Lower lobe of right lung (tissue), 2 donors: ENCODE data around the gene KDM2A. TPM values are rescaled to one million over a fixed set of nuclear protein-coding genes. Genes with fewer than 3 reads are reported as not detected.
"Not testable (repeated sequence)": the region's sequence is repeated elsewhere in the genome, so short reads cannot be mapped to it uniquely, and the experiment has no call there.

Experiments used
- ATAC-seq, 2 donors: fragments of 200-7000 bp; cut with Tn5 transposase; one replicate each; pipeline ENCODE4 v1.9.1; 2020 to 2022; ENCODE audit warnings: mild to moderate bottlenecking in 2 of 2, moderate library complexity in 2 of 2
- DNase-seq: peaks from one replicate; pipeline ENCODE4 v3.0.0-alpha.2; 2020
- H3K27ac ChIP-seq: fragments of 200-600 bp; one replicate; pipeline ENCODE4 v1.8.0; 2022
- H3K27me3 ChIP-seq: fragments of 200-600 bp; one replicate; pipeline ENCODE4 v1.8.0; 2022; ENCODE audit warnings: low read depth
- H3K36me3 ChIP-seq: fragments of 200-600 bp; one replicate; pipeline ENCODE4 v1.8.0; 2022; ENCODE audit warnings: mild to moderate bottlenecking
- H3K4me1 ChIP-seq: fragments of 200-600 bp; one replicate; pipeline ENCODE4 v1.8.0; 2022
- H3K4me3 ChIP-seq: fragments of 200-600 bp; one replicate; pipeline ENCODE4 v1.8.0; 2022; ENCODE audit warnings: mild to moderate bottlenecking
- H3K9me3 ChIP-seq: fragments of 200-600 bp; one replicate; pipeline ENCODE4 v1.8.0; 2022
- intact Hi-C: fragments of 100-400 bp; cut with DNase I; formaldehyde crosslinking; loops from one replicate; pipeline ENCODE4 v1.11.0; 2022
- total RNA-seq: library from RNA; stranded (reverse); fragmentation: NEBNext Ultra II Directional; extraction: Animal tissue kit (Norgen Biotek cat#: 25700); gene quantifications from one replicate; pipeline ENCODE4 v1.2.1, GENCODE V29; 2021
- TF ChIP-seq, protein P1 (sequence below): fragments of 200-600 bp; IDR thresholded peaks from one replicate; pipeline ENCODE4 v1.8.0; 2022; ENCODE audit warnings: antibody characterized with exemption, mild to moderate bottlenecking
- donor health status: DM: no; HTN: yes; CAD: no; lungs with severe emphysema.

The KDM2A gene
- total RNA-seq, 1 donor from 2014 or later = 80.5 TPM

GRCh38 chr11:67202028-67202427, 83.0 kb downstream of the KDM2A start:
- TF ChIP-seq, protein P1, sequence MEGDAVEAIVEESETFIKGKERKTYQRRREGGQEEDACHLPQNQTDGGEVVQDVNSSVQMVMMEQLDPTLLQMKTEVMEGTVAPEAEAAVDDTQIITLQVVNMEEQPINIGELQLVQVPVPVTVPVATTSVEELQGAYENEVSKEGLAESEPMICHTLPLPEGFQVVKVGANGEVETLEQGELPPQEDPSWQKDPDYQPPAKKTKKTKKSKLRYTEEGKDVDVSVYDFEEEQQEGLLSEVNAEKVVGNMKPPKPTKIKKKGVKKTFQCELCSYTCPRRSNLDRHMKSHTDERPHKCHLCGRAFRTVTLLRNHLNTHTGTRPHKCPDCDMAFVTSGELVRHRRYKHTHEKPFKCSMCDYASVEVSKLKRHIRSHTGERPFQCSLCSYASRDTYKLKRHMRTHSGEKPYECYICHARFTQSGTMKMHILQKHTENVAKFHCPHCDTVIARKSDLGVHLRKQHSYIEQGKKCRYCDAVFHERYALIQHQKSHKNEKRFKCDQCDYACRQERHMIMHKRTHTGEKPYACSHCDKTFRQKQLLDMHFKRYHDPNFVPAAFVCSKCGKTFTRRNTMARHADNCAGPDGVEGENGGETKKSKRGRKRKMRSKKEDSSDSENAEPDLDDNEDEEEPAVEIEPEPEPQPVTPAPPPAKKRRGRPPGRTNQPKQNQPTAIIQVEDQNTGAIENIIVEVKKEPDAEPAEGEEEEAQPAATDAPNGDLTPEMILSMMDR = no peak
- H3K27me3 ChIP-seq = no peaks in the 10 kb centered on the region
- intact Hi-C loops = no loop called here
- no peak overlapping the region for H3K27ac ChIP-seq
- H3K9me3 ChIP-seq = no peaks in the 10 kb centered on the region
- no peak for DNase-seq
- H3K36me3 ChIP-seq = peaks cover 58% of the 10 kb centered on the region
- no peak overlapping the region for H3K4me3 ChIP-seq
- H3K4me1 ChIP-seq = no peaks in the 10 kb centered on the region
- ATAC-seq = no peak

GRCh38 chr11:67204822-67205221, 85.8 kb downstream of the KDM2A start:
- no peaks in the 10 kb centered on the region for H3K27me3 ChIP-seq
- peaks cover 70% of the 10 kb centered on the region for H3K36me3 ChIP-seq
- ATAC-seq (no peak), DNase-seq (no peak)
- H3K4me1 ChIP-seq = no peaks in the 10 kb centered on the region
- TF ChIP-seq, protein P1 = no peak
- intact Hi-C loops = no loop called here
- H3K27ac ChIP-seq = no peak overlapping the region
- H3K9me3 ChIP-seq = no peaks in the 10 kb centered on the region
- no peak overlapping the region for H3K4me3 ChIP-seq

DNA sequence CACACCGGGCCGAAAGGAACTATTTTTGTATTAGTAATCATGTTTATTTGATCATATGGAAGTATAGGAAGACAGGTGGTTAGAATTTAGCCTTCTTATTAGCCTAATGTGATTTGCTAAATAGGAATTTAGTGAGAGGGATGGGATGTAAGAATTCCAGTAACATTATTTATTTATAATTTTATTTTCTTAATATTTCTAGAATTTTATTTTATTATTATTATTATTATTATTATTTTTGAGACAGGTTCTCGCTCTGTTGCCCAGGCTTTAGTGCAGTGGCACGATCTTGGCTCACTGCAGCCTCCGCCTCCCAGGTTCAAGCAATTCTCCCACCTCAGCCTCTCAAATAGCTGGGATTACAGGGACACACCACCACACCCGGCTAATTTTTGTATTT, 90.2 kb downstream of the KDM2A start:
- Histone ChIP-seq H3K36me3 (peaks cover 93% of the 10 kb centered on the region), H3K4me1 (peaks cover 19% of the 10 kb centered on the region)
- ATAC-seq, H3K27ac ChIP-seq, intact Hi-C loops, H3K9me3 ChIP-seq, DNase-seq, H3K4me3 ChIP-seq, H3K27me3 ChIP-seq: not testable (repeated sequence)

- H3K4me3 ChIP-seq = no peak overlapping the region
- H3K27ac ChIP-seq = peak overlapping the region; percentile 34
- intact Hi-C loops = no loop called here
- H3K4me1 ChIP-seq = peaks cover 19% of the 10 kb centered on the region
- DNase-seq = no peak
- H3K9me3 ChIP-seq = no peaks in the 10 kb centered on the region
- TF ChIP-seq, protein P1 = no peak
- peaks cover 90% of the 10 kb centered on the region for H3K36me3 ChIP-seq
- no peaks in the 10 kb centered on the region for H3K27me3 ChIP-seq
- peak; percentile 56 to 68 for ATAC-seq
Measured at GRCh38 chr11:67211656-67212436, 92.8 kb downstream of the KDM2A start.

DNA sequence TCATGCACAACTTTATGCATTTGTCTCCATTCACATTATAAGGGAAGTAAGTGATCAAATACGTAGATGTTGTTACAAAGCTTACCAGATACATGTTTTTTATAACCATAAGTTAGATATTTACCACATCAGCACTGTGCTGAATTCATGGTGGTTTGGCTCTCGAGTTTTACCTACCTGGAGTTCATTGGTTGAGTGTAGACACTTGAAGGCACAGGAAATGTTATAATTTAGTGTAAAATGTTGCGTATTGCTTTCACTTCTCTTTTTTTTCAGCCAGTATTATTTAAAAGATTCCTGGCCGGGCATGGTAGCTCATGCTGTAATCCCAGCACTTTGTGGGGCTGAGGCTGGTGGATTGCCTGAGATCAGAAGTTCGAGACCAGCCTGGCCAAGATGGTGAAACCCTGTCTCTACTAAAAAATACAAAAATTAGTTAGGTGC, 94.1 kb downstream of the KDM2A start:
- Histone ChIP-seq H3K27me3 (no peaks in the 10 kb centered on the region), H3K4me1 (peaks cover 19% of the 10 kb centered on the region), H3K36me3 (peaks cover 91% of the 10 kb centered on the region), H3K4me3 (no peak overlapping the region), H3K9me3 (no peaks in the 10 kb centered on the region), H3K27ac (peak overlapping the region; percentile 44)
- peak; percentile 62 to 66 for ATAC-seq
- DNase-seq = no peak
- intact Hi-C loops = no loop called here
- TF ChIP-seq, protein P1 = no peak

- no peaks in the 10 kb centered on the region for H3K9me3 ChIP-seq
- no peak for ATAC-seq
- intact Hi-C loops = no loop called here
- H3K27ac ChIP-seq = no peak overlapping the region
- DNase-seq = no peak
- H3K27me3 ChIP-seq = no peaks in the 10 kb centered on the region
- H3K4me3 ChIP-seq = no peak overlapping the region
- H3K4me1 ChIP-seq = no peaks in the 10 kb centered on the region
- peaks cover 98% of the 10 kb centered on the region for H3K36me3 ChIP-seq
- TF ChIP-seq, protein P1 = no peak
Measured at GRCh38 chr11:67227726-67228125, 108.7 kb downstream of the KDM2A start.
